Peyer's patch (tissue), 4 donors: ENCODE results near the gene MNDA.

ENCODE experiments used
- CTCF ChIP-seq, 6 experiments: fragments of 450-650 bp in 4 of 6; fragments of 200-600 bp in 2 of 6; sonication (generic) in 1 of 6; IDR thresholded peaks; one replicate each; pipeline ENCODE4 v1.5.1; 2017 to 2019; ENCODE audit warnings: antibody characterized with exemption in 6 of 6, mild to moderate bottlenecking in 3 of 6, moderate library complexity in 1 of 6
- POLR2A ChIP-seq, 2 donors: fragments of 450-650 bp; IDR thresholded peaks; one replicate each; pipeline ENCODE4 v1.5.1; 2017; ENCODE audit warnings: antibody characterized with exemption in 2 of 2, mild to moderate bottlenecking in 2 of 2, moderate library complexity in 2 of 2

- TF ChIP-seq CTCF (IDR thresholded peaks at IDR 0.05), result no peak
- no peak for TF ChIP-seq POLR2A (IDR thresholded peaks at IDR 0.05)
Measured at GRCh38 chr1:158806916-158807536, 24.1 kb upstream of the MNDA start.
